NCI-H82 (cell line): ENCODE measurements around the gene SLC30A10.
"Not testable (repeated sequence)": the region's sequence is repeated elsewhere in the genome, so short reads cannot be mapped to it uniquely, and the experiment has no call there.

Experiments used
- DNase-seq: peaks from one replicate; lab custom pipeline; 2025; lab: John Stamatoyannopoulos, UW

The SLC30A10 gene

DNA sequence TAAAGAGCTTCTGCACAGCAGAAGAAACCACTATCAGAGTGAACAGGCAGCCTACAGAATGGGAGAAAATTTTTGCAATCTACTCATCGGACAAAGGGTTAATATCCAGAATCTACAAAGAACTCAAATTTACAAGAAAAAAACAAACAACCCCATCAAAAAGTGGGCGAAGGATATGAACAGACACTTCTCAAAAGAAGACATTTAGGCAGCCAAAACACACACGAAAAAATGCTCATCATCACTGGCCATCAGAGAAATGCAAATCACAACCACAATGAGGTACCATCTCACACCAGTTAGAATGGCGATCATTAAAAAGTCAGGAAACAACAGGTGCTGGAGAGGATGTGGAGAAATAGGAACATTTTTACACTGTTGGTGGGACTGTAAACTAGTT is 36.5 kb downstream of the SLC30A10 start:
- DNase-seq, result not testable (repeated sequence)

DNA sequence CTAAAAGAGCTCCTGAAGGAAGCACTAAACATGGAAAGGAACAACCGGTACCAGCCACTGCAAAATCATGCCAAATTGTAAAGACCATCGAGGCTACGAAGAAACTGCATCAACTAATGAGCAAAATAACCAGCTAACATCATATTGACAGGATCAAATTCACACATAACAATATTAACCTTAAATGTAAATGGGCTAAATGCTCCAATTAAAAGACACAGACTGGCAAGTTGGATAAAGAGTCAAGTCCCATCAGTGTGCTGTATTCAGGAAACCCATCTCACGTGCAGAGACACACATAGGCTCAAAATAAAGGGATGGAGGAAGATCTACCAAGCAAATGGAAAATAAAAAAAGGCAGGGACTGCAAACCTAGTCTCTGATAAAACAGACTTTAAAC is 39.7 kb downstream of the SLC30A10 start:
- DNase-seq, result not testable (repeated sequence)

DNA sequence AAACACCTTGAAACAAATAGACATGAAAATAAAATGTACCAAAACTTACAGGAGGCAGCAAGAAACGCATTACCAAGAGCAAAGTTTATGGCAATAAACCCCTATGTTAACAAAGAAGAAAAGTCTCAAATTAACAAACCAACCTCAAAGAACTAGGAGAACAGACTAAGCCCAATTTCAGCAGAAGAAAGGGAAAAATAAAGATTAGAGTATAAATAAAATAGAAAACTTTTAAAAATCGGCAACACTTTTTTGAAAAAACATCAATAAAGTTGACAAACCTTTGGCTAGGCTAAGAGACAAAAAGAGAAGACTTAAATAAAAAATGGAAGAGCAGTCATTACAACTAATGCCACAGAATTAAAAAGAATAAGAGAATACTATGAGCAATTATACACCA is 42.7 kb downstream of the SLC30A10 start:
- no peak for DNase-seq

DNA sequence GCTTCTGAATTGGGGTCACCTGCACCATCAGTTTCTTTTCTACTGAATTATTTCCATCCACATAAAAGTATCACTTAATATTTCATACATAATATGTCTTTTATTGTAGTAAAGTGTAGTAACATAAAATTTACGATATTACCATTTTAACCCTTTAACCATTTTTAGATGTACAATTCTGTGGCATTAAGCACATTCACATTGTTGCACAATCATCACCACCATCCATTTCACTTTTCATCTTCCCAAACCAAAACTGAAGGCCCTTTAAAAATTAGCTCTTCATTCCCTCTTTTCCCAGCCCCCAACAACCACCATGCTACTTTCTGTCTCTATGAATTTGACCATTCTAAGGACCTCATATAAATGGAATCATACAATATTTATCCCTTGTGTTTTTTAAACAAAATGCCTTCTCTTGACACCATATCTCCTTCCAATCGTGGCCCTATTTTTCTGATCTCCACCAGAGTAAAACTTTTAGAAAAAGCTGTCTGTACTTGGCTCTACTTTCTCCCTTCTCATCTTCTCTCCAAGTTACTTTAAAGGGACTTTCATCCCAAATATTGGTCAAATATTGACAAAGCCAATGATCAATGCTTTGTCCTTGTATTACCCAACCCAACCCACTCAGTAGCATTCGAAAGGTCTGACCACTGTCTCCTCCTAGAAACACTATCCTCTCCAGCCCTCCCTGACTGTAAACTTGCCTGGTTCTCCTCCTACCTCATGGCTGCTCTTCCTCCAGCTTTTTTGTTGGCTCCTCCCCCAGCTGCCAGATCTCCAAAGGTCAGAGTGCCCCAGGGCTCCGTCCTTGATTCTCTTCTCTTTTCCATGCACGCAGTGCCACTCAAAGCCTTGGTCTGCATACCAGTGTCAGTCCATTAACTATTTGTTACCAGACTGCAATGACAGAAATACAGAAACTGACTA is 44.7 kb downstream of the SLC30A10 start:
- no peak for DNase-seq

DNA sequence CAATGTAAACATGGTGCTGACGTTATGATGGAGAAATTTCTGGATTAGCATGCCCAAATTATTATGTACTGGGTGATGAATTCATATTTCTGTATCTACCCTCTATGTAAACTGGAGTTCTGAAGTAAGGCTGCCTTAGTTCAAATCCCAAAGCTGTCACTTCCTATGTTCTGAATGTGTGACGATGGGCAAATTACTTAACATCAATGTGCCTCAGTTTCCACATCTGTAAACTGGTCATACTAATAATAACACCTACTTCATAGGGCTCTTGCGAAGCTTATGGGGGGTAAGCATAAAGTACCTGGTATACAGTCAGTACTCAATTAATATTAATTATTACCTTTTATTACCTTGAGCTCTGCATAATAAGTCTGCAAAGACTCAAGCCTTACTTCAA is 45.6 kb downstream of the SLC30A10 start:
- no peak for DNase-seq

DNA sequence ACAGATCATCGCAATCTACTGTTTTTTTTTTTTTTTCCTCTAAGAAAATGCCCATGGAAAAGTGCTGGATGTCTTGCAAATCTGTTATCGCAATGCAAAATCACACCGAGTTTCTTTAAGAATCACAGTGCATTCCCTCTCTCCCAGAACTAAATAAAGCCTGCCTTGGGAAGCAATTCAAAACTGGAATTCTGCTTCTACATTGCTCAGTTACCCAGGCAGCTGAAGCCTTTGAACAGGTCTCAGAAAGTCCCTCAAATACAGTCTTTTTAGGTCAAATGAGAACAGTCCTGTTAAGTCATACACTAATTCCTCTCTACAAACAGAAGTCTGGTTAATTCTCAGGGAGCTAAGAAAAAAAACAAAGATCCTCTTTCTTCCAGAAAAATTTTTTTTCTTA is 46.3 kb downstream of the SLC30A10 start:
- no peak for DNase-seq

DNA sequence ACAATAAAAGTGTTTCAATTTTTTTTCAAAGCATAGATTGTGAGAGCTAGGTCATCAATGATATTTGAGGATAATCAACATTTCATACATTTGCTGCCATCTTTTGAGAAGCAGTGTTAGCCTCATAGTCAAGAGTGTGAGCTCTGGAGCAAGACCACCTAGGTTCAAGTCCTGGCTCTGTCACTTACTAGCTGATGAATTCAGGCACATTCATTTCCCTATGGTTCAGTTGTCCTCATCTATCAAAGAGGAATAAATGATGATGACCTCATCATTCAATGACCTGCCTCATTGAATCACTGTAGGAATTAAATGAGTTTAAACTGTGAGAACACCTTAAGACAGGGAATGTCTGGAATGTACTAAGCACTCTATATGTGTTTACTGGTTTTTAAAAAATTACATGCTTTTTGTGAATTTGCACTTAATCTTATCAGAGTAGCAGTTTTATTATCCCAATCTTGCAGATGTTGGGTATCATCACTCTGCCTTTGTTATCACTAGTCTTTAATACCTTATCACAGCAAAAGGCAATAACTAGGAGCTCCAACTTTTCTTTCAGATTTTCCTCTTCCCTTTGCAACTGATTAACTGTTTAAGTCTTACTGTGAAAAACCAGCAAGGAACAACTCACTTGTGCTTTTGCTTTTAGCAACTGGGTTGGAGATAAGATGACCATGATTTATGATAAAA is 47.4 kb downstream of the SLC30A10 start:
- no peak for DNase-seq

DNA sequence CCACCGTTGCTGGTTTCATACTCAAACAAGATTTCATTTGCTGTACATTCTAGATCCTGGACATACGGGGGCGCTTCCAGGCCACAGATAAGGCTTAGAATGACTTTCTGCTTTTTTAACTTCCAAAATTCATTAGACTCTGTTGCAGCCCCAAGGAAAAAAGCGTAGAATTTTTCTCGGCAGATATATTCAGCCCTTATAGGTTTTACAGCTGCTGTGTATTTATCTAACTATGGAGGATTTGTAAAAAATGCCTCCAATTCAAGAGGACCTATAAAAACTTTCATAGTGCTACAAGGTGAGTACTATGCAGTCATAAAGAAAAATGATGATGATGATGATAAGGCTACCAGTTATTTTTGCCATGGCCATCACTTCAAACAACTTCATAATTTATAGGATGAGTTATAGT is 51.6 kb downstream of the SLC30A10 start:
- peak; percentile 51 for DNase-seq

DNA sequence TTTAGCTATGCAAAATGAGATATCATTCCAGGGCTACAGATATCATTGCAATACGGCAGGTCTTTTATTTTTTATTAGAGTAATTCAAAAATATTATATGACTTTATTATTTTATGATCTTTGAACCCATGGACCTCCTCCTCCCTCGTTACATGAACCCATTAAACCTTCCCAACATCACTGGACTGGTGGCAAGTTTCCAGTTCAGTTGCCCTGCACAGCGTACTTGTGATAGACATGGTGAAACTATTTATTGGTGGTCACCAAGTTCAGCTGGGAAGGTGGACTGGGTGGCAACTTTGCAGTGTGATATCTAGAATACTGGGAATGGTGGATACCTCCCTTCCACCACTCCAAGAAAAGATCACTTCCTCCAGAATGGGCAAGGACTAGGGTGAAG is 52.5 kb downstream of the SLC30A10 start:
- no peak for DNase-seq

DNA sequence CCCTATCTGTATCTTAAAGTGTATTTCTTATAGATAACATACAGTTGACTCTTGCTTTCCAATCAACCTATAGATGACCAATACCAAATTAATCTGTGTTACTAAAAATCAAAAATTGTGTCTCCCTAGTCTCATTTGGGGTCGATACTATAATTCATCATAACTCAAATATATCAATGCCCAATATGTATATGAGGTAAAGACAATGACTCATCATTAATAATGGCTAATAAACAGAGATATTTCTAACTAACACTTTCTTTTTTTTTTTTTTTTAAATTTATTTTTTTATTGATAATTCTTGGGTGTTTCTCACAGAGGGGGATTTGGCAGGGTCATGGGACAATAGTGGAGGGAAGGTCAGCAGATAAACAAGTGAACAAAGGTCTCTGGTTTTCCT is 55.8 kb downstream of the SLC30A10 start:
- not testable (repeated sequence) for DNase-seq

DNA sequence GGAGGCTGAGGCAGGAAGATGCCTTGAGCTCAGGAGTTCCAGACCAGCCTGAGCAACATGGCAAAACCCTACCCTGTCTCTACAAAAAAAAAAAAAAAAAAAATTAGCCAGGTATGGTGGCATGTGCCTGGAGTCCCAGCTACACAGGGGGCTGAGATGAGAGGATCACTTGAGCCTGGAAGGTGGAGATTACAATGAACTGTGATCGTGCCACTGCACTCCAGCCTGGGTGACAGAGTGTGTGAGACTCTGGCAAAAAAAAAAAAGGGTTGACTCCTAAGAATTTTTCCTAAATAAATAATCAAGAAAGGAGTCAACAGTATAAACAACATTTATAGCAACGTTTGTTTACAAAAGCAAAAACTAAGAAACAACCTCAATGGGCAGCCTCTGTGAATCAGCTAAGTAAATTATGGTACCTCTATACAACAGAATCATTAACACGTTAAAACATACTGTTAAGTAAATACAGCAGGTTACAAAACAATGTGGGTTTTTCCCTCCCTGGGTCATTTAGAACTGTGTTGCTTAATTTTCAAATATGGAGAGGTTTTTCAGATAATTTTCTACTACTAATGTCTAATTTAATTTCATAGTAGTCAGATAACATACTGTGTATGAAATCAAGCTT is 56.8 kb downstream of the SLC30A10 start:
- peak; percentile 23 for DNase-seq

DNA sequence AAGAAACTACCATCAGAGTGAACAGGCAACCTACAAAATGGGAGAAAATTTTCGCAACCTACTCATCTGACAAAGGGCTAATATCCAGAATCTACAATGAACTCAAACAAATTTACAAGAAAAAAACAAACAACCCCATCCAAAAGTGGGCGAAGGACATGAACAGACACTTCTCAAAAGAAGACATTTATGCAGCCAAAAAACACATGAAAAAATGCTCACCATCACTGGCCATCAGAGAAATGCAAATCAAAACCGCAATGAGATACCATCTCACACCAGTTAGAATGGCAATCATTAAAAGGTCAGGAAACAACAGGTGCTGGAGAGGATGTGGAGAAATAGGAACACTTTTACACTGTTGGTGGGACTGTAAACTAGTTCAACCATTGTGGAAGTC is 59.7 kb downstream of the SLC30A10 start:
- not testable (repeated sequence) for DNase-seq
